Measurements from ENCODE around the gene CDH11.

Gene CDH11

GRCh38 chr16:65061263-65061662 is 60.6 kb downstream of the CDH11 start:
- no peak overlapping the region for H3K4me3 ChIP-seq (ENCODE audit: low read length)
- no peaks in the 10 kb centered on the region for H3K9me3 ChIP-seq (ENCODE audit: low read length)
- H2AFZ ChIP-seq (ENCODE audit: low read depth, low read length), result no peak overlapping the region
- H3K36me3 ChIP-seq (ENCODE audit: insufficient read depth, low read length), result no peaks in the 10 kb centered on the region
- peaks cover 21% of the 10 kb centered on the region for H3K4me1 ChIP-seq (ENCODE audit: insufficient read depth, low read length)
- H3K27me3 ChIP-seq (ENCODE audit: insufficient read depth, low read length), result peaks cover 5% of the 10 kb centered on the region

- H2AFZ ChIP-seq (ENCODE audit: low read depth, low read length), result no peak overlapping the region
- H3K4me3 ChIP-seq (ENCODE audit: low read length), result no peak overlapping the region
- H3K4me1 ChIP-seq (ENCODE audit: insufficient read depth, low read length), result peaks cover 23% of the 10 kb centered on the region
- H3K9me3 ChIP-seq (ENCODE audit: low read length), result no peaks in the 10 kb centered on the region
- no peaks in the 10 kb centered on the region for H3K36me3 ChIP-seq (ENCODE audit: insufficient read depth, low read length)
- peaks cover 5% of the 10 kb centered on the region for H3K27me3 ChIP-seq (ENCODE audit: insufficient read depth, low read length)
These were observed 62.4 kb downstream of the CDH11 start for GRCh38 chr16:65059406-65059980.

- no peak overlapping the region for H3K4me3 ChIP-seq (ENCODE audit: low read length)
- no peaks in the 10 kb centered on the region for H3K36me3 ChIP-seq (ENCODE audit: insufficient read depth, low read length)
- no peaks in the 10 kb centered on the region for H3K9me3 ChIP-seq (ENCODE audit: low read length)
- H3K4me1 ChIP-seq (ENCODE audit: insufficient read depth, low read length), result peaks cover 23% of the 10 kb centered on the region
- H2AFZ ChIP-seq (ENCODE audit: low read depth, low read length), result no peak overlapping the region
- H3K27me3 ChIP-seq (ENCODE audit: insufficient read depth, low read length), result no peaks in the 10 kb centered on the region
These were observed 64.7 kb downstream of the CDH11 start for GRCh38 chr16:65057184-65057583.

GRCh38 chr16:65054457-65054856 is 67.4 kb downstream of the CDH11 start:
- H3K9me3 ChIP-seq (ENCODE audit: low read length), result no peaks in the 10 kb centered on the region
- no peak overlapping the region for H2AFZ ChIP-seq (ENCODE audit: low read depth, low read length)
- H3K4me1 ChIP-seq (ENCODE audit: insufficient read depth, low read length), result peaks cover 9% of the 10 kb centered on the region
- no peaks in the 10 kb centered on the region for H3K27me3 ChIP-seq (ENCODE audit: insufficient read depth, low read length)
- H3K36me3 ChIP-seq (ENCODE audit: insufficient read depth, low read length), result no peaks in the 10 kb centered on the region
- no peak overlapping the region for H3K4me3 ChIP-seq (ENCODE audit: low read length)

GRCh38 chr16:65049679-65050078 is 72.2 kb downstream of the CDH11 start:
- H3K27me3 ChIP-seq (ENCODE audit: insufficient read depth, low read length), result no peaks in the 10 kb centered on the region
- H3K4me1 ChIP-seq (ENCODE audit: insufficient read depth, low read length), result no peaks in the 10 kb centered on the region
- H3K9me3 ChIP-seq (ENCODE audit: low read length), result no peaks in the 10 kb centered on the region
- no peak overlapping the region for H2AFZ ChIP-seq (ENCODE audit: low read depth, low read length)
- no peaks in the 10 kb centered on the region for H3K36me3 ChIP-seq (ENCODE audit: insufficient read depth, low read length)
- no peak overlapping the region for H3K4me3 ChIP-seq (ENCODE audit: low read length)

- H3K36me3 ChIP-seq (ENCODE audit: insufficient read depth, low read length), result no peaks in the 10 kb centered on the region
- no peak overlapping the region for H2AFZ ChIP-seq (ENCODE audit: low read depth, low read length)
These were observed 75.9 kb downstream of the CDH11 start for GRCh38 chr16:65045961-65046360.

GRCh38 chr16:65044873-65045272 is 77.0 kb downstream of the CDH11 start:
- no peaks in the 10 kb centered on the region for H3K36me3 ChIP-seq (ENCODE audit: insufficient read depth, low read length)
- H2AFZ ChIP-seq (ENCODE audit: low read depth, low read length), result no peak overlapping the region
- no peaks in the 10 kb centered on the region for H3K4me1 ChIP-seq (ENCODE audit: insufficient read depth, low read length)
- H3K9me3 ChIP-seq (ENCODE audit: low read length), result no peaks in the 10 kb centered on the region
- H3K4me3 ChIP-seq (ENCODE audit: low read length), result no peak overlapping the region
- H3K27me3 ChIP-seq (ENCODE audit: insufficient read depth, low read length), result no peaks in the 10 kb centered on the region

More at GRCh38 chr16:65045961-65046360, 75.9 kb downstream of the CDH11 start:
- H3K9me3 ChIP-seq (ENCODE audit: low read length), result no peaks in the 10 kb centered on the region
- no peak overlapping the region for H3K4me3 ChIP-seq (ENCODE audit: low read length)
- no peaks in the 10 kb centered on the region for H3K27me3 ChIP-seq (ENCODE audit: insufficient read depth, low read length)
- H3K4me1 ChIP-seq (ENCODE audit: insufficient read depth, low read length), result no peaks in the 10 kb centered on the region

- H3K27me3 ChIP-seq (ENCODE audit: insufficient read depth, low read length), result no peaks in the 10 kb centered on the region
- H3K9me3 ChIP-seq (ENCODE audit: low read length), result no peaks in the 10 kb centered on the region
- H2AFZ ChIP-seq (ENCODE audit: low read depth, low read length), result no peak overlapping the region
- H3K36me3 ChIP-seq (ENCODE audit: insufficient read depth, low read length), result no peaks in the 10 kb centered on the region
- no peaks in the 10 kb centered on the region for H3K4me1 ChIP-seq (ENCODE audit: insufficient read depth, low read length)
- H3K4me3 ChIP-seq (ENCODE audit: low read length), result no peak overlapping the region
These were observed 77.8 kb downstream of the CDH11 start for GRCh38 chr16:65044026-65044425.

GRCh38 chr16:65042438-65043365 is 79.2 kb downstream of the CDH11 start:
- Histone ChIP-seq H3K4me1 (ENCODE audit: insufficient read depth, low read length) (no peaks in the 10 kb centered on the region), H3K27me3 (ENCODE audit: insufficient read depth, low read length) (no peaks in the 10 kb centered on the region), H3K9me3 (ENCODE audit: low read length) (no peaks in the 10 kb centered on the region), H2AFZ (ENCODE audit: low read depth, low read length) (no peak overlapping the region), H3K4me3 (ENCODE audit: low read length) (no peak overlapping the region), H3K36me3 (ENCODE audit: insufficient read depth, low read length) (no peaks in the 10 kb centered on the region)

GRCh38 chr16:65041667-65042066 is 80.2 kb downstream of the CDH11 start:
- Histone ChIP-seq H3K4me3 (ENCODE audit: low read length) (no peak overlapping the region), H3K9me3 (ENCODE audit: low read length) (no peaks in the 10 kb centered on the region), H3K36me3 (ENCODE audit: insufficient read depth, low read length) (no peaks in the 10 kb centered on the region), H3K4me1 (ENCODE audit: insufficient read depth, low read length) (no peaks in the 10 kb centered on the region), H3K27me3 (ENCODE audit: insufficient read depth, low read length) (no peaks in the 10 kb centered on the region), H2AFZ (ENCODE audit: low read depth, low read length) (no peak overlapping the region)

- Histone ChIP-seq H3K4me3 (ENCODE audit: low read length) (no peak overlapping the region), H2AFZ (ENCODE audit: low read depth, low read length) (no peak overlapping the region), H3K27me3 (ENCODE audit: insufficient read depth, low read length) (no peaks in the 10 kb centered on the region), H3K9me3 (ENCODE audit: low read length) (no peaks in the 10 kb centered on the region), H3K4me1 (ENCODE audit: insufficient read depth, low read length) (no peaks in the 10 kb centered on the region), H3K36me3 (ENCODE audit: insufficient read depth, low read length) (no peaks in the 10 kb centered on the region)
These were observed 83.8 kb downstream of the CDH11 start for GRCh38 chr16:65038100-65038499.

GRCh38 chr16:65037556-65037955 is 84.3 kb downstream of the CDH11 start:
- no peaks in the 10 kb centered on the region for H3K4me1 ChIP-seq (ENCODE audit: insufficient read depth, low read length)
- no peaks in the 10 kb centered on the region for H3K27me3 ChIP-seq (ENCODE audit: insufficient read depth, low read length)
- no peak overlapping the region for H3K4me3 ChIP-seq (ENCODE audit: low read length)
- H3K36me3 ChIP-seq (ENCODE audit: insufficient read depth, low read length), result no peaks in the 10 kb centered on the region
- H3K9me3 ChIP-seq (ENCODE audit: low read length), result no peaks in the 10 kb centered on the region
- no peak overlapping the region for H2AFZ ChIP-seq (ENCODE audit: low read depth, low read length)

- Histone ChIP-seq H3K36me3 (ENCODE audit: insufficient read depth, low read length) (no peaks in the 10 kb centered on the region), H2AFZ (ENCODE audit: low read depth, low read length) (no peak overlapping the region), H3K4me1 (ENCODE audit: insufficient read depth, low read length) (no peaks in the 10 kb centered on the region), H3K9me3 (ENCODE audit: low read length) (no peaks in the 10 kb centered on the region), H3K27me3 (ENCODE audit: insufficient read depth, low read length) (no peaks in the 10 kb centered on the region), H3K4me3 (ENCODE audit: low read length) (no peak overlapping the region)
These were observed 86.9 kb downstream of the CDH11 start for GRCh38 chr16:65034915-65035314.
